CD4-positive, alpha-beta T cell treated with Interleukin-15 for 4 hours (primary cell): ENCODE measurements around the gene NBPF1.
"Not testable (repeated sequence)": the region's sequence is repeated elsewhere in the genome, so short reads cannot be mapped to it uniquely, and the experiment has no call there.

Experiments used
- DNase-seq: peaks from one replicate; pipeline ENCODE4 v3.0.0-alpha.2; 2020; ENCODE audit warnings: low spot score

Gene NBPF1

GRCh38 chr1:16605532-16606505, 7.5 kb downstream of the NBPF1 start:
- DNase-seq: no peak

- peak; percentile 1 for DNase-seq
Measured at GRCh38 chr1:16605213-16605525, 8.2 kb downstream of the NBPF1 start.

- DNase-seq: peak; percentile 0
Measured at GRCh38 chr1:16604514-16605212, 8.7 kb downstream of the NBPF1 start.

GRCh38 chr1:16603623-16604022, 9.7 kb downstream of the NBPF1 start:
- not testable (repeated sequence) for DNase-seq

GRCh38 chr1:16602336-16603011, 10.9 kb downstream of the NBPF1 start:
- not testable (repeated sequence) for DNase-seq

- not testable (repeated sequence) for DNase-seq
Measured at GRCh38 chr1:16600855-16601786, 12.2 kb downstream of the NBPF1 start.

- DNase-seq: not testable (repeated sequence)
Measured at GRCh38 chr1:16599326-16599725, 14.0 kb downstream of the NBPF1 start.

GRCh38 chr1:16595216-16595615, 18.1 kb downstream of the NBPF1 start:
- DNase-seq: not testable (repeated sequence)

- DNase-seq: not testable (repeated sequence)
Measured at GRCh38 chr1:16591845-16592244, 21.5 kb downstream of the NBPF1 start.

- DNase-seq: not testable (repeated sequence)
Measured at GRCh38 chr1:16588081-16588480, 25.3 kb downstream of the NBPF1 start.

GRCh38 chr1:16587639-16588038, 25.7 kb downstream of the NBPF1 start:
- DNase-seq: not testable (repeated sequence)

GRCh38 chr1:16565324-16565723, 48.0 kb downstream of the NBPF1 start:
- not testable (repeated sequence) for DNase-seq

- DNase-seq: not testable (repeated sequence)
Measured at GRCh38 chr1:16561035-16561434, 52.3 kb downstream of the NBPF1 start.

- DNase-seq: not testable (repeated sequence)
Measured at GRCh38 chr1:16560498-16560897, 52.9 kb downstream of the NBPF1 start.

- DNase-seq: not testable (repeated sequence)
Measured at GRCh38 chr1:16559688-16560087, 53.7 kb downstream of the NBPF1 start.

GRCh38 chr1:16557034-16557433, 56.3 kb downstream of the NBPF1 start:
- not testable (repeated sequence) for DNase-seq

- DNase-seq: not testable (repeated sequence)
Measured at GRCh38 chr1:16553244-16553643, 60.1 kb downstream of the NBPF1 start.

GRCh38 chr1:16550212-16550918, 63.0 kb downstream of the NBPF1 start:
- DNase-seq: not testable (repeated sequence)

GRCh38 chr1:16549545-16549944, 63.8 kb downstream of the NBPF1 start:
- DNase-seq: not testable (repeated sequence)

GRCh38 chr1:16547502-16548241, 65.7 kb downstream of the NBPF1 start:
- not testable (repeated sequence) for DNase-seq
